ENCODE data around the gene TTC32.
A peak's percentile ranks its signal among the peaks of the same experiment; 100 is the strongest.
"Not testable (repeated sequence)": the region's sequence is repeated elsewhere in the genome, so short reads cannot be mapped to it uniquely, and the experiment has no call there.

TTC32 gene

GRCh38 chr2:19899985-19900930, 1.5 kb downstream of the TTC32 start:
- DNase-seq (ENCODE audit: insufficient read length, low spot score): no peak
- peak; percentile 86 for FAIRE-seq

GRCh38 chr2:19898592-19899329, 3.0 kb downstream of the TTC32 start:
- FAIRE-seq: no peak
- DNase-seq (ENCODE audit: insufficient read length, low spot score): no peak

- peak; percentile 72 for FAIRE-seq
- no peak for DNase-seq (ENCODE audit: insufficient read length, low spot score)
Observed at GRCh38 chr2:19897623-19898245, 4.0 kb downstream of the TTC32 start.

GRCh38 chr2:19895535-19895934, 6.2 kb downstream of the TTC32 start:
- peak; percentile 45 for FAIRE-seq

GRCh38 chr2:19894134-19894792, 7.5 kb downstream of the TTC32 start:
- FAIRE-seq (peak; percentile 56), DNase-seq (ENCODE audit: insufficient read length, low spot score) (no peak)

More at GRCh38 chr2:19895535-19895934, 6.2 kb downstream of the TTC32 start:
- no peak for DNase-seq (ENCODE audit: insufficient read length, low spot score)

- DNase-seq (ENCODE audit: insufficient read length, low spot score) (no peak), FAIRE-seq (peak; percentile 71)
Observed at GRCh38 chr2:19893520-19894133, 8.2 kb downstream of the TTC32 start.

GRCh38 chr2:19891971-19892370, 9.8 kb downstream of the TTC32 start:
- not testable (repeated sequence) for DNase-seq (ENCODE audit: insufficient read length, low spot score)
- peak; percentile 33 for FAIRE-seq

- DNase-seq (ENCODE audit: insufficient read length, low spot score) (no peak), FAIRE-seq (no peak)
Observed at GRCh38 chr2:19890104-19890503, 11.7 kb downstream of the TTC32 start.

- no peak for DNase-seq (ENCODE audit: insufficient read length, low spot score)
- no peak for FAIRE-seq
Observed at GRCh38 chr2:19888831-19889230, 13.0 kb downstream of the TTC32 start.

GRCh38 chr2:19887510-19887909, 14.3 kb downstream of the TTC32 start:
- DNase-seq (ENCODE audit: insufficient read length, low spot score): no peak

GRCh38 chr2:19886261-19886660, 15.5 kb downstream of the TTC32 start:
- DNase-seq (ENCODE audit: insufficient read length, low spot score) (no peak), FAIRE-seq (no peak)

More at GRCh38 chr2:19887510-19887909, 14.3 kb downstream of the TTC32 start:
- no peak for FAIRE-seq

- DNase-seq (ENCODE audit: insufficient read length, low spot score) (no peak), FAIRE-seq (no peak)
Observed at GRCh38 chr2:19885791-19886190, 16.0 kb downstream of the TTC32 start.

GRCh38 chr2:19883971-19884720, 17.6 kb downstream of the TTC32 start:
- no peak for FAIRE-seq
- no peak for DNase-seq (ENCODE audit: insufficient read length, low spot score)

GRCh38 chr2:19883486-19883885, 18.3 kb downstream of the TTC32 start:
- DNase-seq (ENCODE audit: insufficient read length, low spot score) (no peak), FAIRE-seq (no peak)

- DNase-seq (ENCODE audit: insufficient read length, low spot score) (no peak), FAIRE-seq (no peak)
Observed at GRCh38 chr2:19882286-19882685, 19.5 kb downstream of the TTC32 start.

GRCh38 chr2:19881908-19882265, 19.9 kb downstream of the TTC32 start:
- FAIRE-seq: no peak

GRCh38 chr2:19881221-19881907, 20.4 kb downstream of the TTC32 start:
- FAIRE-seq: no peak

More at GRCh38 chr2:19881908-19882265, 19.9 kb downstream of the TTC32 start:
- DNase-seq (ENCODE audit: insufficient read length, low spot score): no peak

GRCh38 chr2:19880191-19880590, 21.6 kb downstream of the TTC32 start:
- not testable (repeated sequence) for DNase-seq (ENCODE audit: insufficient read length, low spot score); FAIRE-seq

More at GRCh38 chr2:19881221-19881907, 20.4 kb downstream of the TTC32 start:
- no peak for DNase-seq (ENCODE audit: insufficient read length, low spot score)

GRCh38 chr2:19879120-19879519, 22.7 kb downstream of the TTC32 start:
- no peak for FAIRE-seq
- no peak for DNase-seq (ENCODE audit: insufficient read length, low spot score)
